ENCODE data around the gene AQP5.

Gene AQP5

DNA sequence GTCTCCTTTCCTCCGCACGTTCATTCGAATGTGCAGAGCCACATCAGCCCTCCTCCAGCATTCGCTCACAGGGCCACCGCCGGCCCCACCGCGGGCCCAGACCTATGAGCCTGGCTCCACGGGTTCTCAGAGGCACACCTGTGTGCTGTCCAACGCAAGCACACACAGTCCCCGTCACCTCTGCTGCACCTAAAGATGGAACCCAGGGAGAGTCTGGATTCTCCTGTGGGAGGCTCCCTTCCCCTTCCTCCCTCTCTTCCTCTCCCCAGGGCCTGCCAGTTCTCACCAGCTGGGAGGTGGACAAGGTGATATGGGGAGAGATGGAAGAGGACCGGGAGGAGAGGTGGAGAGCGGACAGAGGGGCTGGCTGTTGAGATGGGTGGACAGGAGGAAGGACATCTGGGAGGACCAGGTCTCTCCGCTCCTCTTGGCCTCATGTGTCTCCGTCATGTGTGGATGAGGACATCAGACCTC is 6.1 kb downstream of the AQP5 start:
- no peak for TF ChIP-seq ZBTB7A (IDR thresholded peaks at IDR 0.05; ENCODE audit: low read depth)
- TF ChIP-seq, protein P1, sequence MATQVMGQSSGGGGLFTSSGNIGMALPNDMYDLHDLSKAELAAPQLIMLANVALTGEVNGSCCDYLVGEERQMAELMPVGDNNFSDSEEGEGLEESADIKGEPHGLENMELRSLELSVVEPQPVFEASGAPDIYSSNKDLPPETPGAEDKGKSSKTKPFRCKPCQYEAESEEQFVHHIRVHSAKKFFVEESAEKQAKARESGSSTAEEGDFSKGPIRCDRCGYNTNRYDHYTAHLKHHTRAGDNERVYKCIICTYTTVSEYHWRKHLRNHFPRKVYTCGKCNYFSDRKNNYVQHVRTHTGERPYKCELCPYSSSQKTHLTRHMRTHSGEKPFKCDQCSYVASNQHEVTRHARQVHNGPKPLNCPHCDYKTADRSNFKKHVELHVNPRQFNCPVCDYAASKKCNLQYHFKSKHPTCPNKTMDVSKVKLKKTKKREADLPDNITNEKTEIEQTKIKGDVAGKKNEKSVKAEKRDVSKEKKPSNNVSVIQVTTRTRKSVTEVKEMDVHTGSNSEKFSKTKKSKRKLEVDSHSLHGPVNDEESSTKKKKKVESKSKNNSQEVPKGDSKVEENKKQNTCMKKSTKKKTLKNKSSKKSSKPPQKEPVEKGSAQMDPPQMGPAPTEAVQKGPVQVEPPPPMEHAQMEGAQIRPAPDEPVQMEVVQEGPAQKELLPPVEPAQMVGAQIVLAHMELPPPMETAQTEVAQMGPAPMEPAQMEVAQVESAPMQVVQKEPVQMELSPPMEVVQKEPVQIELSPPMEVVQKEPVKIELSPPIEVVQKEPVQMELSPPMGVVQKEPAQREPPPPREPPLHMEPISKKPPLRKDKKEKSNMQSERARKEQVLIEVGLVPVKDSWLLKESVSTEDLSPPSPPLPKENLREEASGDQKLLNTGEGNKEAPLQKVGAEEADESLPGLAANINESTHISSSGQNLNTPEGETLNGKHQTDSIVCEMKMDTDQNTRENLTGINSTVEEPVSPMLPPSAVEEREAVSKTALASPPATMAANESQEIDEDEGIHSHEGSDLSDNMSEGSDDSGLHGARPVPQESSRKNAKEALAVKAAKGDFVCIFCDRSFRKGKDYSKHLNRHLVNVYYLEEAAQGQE (IDR thresholded peaks at IDR 0.05; ENCODE audit: low read depth): no peak
- TF ChIP-seq YY1 (IDR thresholded peaks at IDR 0.05; ENCODE audit: low read depth): no peak
- no peak for TF ChIP-seq NFIC (IDR thresholded peaks at IDR 0.05)

DNA sequence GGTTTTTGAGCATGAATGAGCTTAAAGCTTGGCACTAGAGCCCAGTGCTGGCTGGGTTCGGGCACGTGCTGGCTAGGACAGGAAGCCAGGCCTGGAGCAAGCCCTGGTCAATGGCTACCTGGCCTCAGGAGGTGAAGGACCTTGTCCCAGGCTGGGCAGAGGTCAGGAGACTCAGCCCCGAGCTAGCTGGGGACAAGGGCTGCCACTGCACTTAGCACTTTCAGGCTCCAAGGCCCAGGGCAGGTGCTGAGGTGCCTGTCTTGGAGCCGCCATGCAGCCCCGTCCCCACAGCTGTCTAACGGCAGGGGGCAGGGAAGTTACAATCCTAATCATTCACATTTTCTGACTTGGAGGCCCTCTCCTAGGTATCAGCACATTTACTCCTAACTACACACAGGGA is 6.8 kb downstream of the AQP5 start:
- TF ChIP-seq, protein P1 (IDR thresholded peaks at IDR 0.05; ENCODE audit: low read depth): no peak
- no peak for TF ChIP-seq CREB1 (IDR thresholded peaks at IDR 0.05; ENCODE audit: low read depth)
- TF ChIP-seq NFIC (IDR thresholded peaks at IDR 0.05): no peak
- no peak for TF ChIP-seq TCF12 (IDR thresholded peaks at IDR 0.05; ENCODE audit: low read depth)
- no peak for TF ChIP-seq EGR1 (IDR thresholded peaks at IDR 0.05)
- TF ChIP-seq EP300 (IDR thresholded peaks at IDR 0.05; ENCODE audit: borderline replicate concordance): no peak

DNA sequence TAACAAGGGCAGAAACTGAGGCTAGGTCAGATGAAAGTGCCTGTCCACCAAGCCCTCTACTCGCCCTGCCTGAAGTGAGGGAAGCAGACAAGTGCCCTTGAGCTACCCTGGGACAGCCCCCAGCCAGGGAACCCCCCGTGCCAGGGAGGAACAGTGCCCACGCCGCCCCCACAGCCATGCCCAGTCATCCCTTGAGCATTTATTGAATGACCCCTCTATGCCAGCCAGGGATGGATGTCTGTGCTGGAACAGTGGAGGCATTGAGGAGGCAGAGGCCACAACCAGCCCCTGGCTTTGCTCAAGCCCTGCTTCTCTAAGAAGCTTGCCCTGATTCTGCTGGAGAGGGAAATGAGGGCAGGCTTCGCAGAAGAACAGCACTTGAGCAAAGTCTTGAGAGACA is 7.4 kb downstream of the AQP5 start:
- TF ChIP-seq, protein P1 (IDR thresholded peaks at IDR 0.05; ENCODE audit: low read depth): no peak
- TF ChIP-seq ZBTB7A (IDR thresholded peaks at IDR 0.05; ENCODE audit: low read depth) (no peak), EP300 (IDR thresholded peaks at IDR 0.05; ENCODE audit: borderline replicate concordance) (no peak), FOXM1 (IDR thresholded peaks at IDR 0.05; ENCODE audit: borderline replicate concordance, low read depth) (no peak), TCF12 (IDR thresholded peaks at IDR 0.05; ENCODE audit: low read depth) (no peak), YY1 (IDR thresholded peaks at IDR 0.05; ENCODE audit: low read depth) (no peak), RAD21 (IDR thresholded peaks at IDR 0.05; ENCODE audit: low read depth) (no peak), EGR1 (IDR thresholded peaks at IDR 0.05) (no peak), CREB1 (IDR thresholded peaks at IDR 0.05; ENCODE audit: low read depth) (no peak), CEBPB (IDR thresholded peaks at IDR 0.05) (no peak), TEAD4 (IDR thresholded peaks at IDR 0.05) (no peak), NFIC (IDR thresholded peaks at IDR 0.05) (no peak), TAF1 (IDR thresholded peaks at IDR 0.05; ENCODE audit: low read depth) (no peak)
- TF ChIP-seq, protein P2, sequence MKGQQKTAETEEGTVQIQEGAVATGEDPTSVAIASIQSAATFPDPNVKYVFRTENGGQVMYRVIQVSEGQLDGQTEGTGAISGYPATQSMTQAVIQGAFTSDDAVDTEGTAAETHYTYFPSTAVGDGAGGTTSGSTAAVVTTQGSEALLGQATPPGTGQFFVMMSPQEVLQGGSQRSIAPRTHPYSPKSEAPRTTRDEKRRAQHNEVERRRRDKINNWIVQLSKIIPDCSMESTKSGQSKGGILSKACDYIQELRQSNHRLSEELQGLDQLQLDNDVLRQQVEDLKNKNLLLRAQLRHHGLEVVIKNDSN (IDR thresholded peaks at IDR 0.05): no peak
- TF ChIP-seq, protein P3, sequence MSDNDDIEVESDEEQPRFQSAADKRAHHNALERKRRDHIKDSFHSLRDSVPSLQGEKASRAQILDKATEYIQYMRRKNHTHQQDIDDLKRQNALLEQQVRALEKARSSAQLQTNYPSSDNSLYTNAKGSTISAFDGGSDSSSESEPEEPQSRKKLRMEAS (IDR thresholded peaks at IDR 0.05): no peak

DNA sequence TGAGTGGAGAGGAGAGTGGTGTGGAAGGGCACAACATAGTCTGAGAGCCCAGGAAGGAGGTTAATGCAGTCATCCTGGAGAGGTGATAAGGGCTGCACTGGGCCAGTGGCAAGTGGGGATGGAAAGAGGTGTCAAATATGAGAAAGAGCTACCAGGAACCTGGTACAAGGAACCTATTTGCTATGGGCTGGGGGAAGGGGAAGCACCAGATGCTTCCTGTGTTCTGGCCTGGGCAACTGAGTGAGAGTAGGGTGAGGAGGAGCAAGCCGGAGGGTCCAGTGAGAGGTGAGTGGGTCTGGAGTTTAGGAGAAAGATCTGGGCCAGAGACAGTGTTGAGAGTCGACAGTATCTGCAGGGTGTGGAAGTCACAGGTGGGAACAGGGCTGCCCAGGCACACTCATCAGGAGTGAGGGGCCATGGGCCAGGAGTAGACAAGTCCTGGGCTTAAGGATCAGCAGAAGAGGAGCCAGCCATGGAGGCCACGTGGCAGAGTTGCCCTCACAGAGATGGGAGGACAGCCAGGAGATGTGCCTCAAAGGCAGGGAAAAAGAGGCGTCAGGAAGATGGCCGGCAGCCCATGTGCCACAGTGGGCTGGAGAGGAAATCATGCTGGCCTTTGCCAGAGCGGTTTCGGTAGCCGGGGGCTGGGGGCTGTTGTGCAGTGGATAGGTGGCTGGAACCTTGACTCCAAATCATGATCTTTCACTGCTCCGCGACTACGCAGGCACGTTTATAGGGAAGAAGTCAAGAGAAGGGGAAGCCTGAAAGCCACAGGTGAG is 8.2 kb downstream of the AQP5 start:
- TF ChIP-seq NFIC (IDR thresholded peaks at IDR 0.05) (no peak), TEAD4 (IDR thresholded peaks at IDR 0.05) (no peak), TCF12 (IDR thresholded peaks at IDR 0.05; ENCODE audit: low read depth) (no peak), CREB1 (IDR thresholded peaks at IDR 0.05; ENCODE audit: low read depth) (no peak), ZBTB7A (IDR thresholded peaks at IDR 0.05; ENCODE audit: low read depth) (no peak), CEBPB (IDR thresholded peaks at IDR 0.05) (no peak), EGR1 (IDR thresholded peaks at IDR 0.05) (no peak), EP300 (IDR thresholded peaks at IDR 0.05; ENCODE audit: borderline replicate concordance) (no peak), FOXM1 (IDR thresholded peaks at IDR 0.05; ENCODE audit: borderline replicate concordance, low read depth) (no peak), YY1 (IDR thresholded peaks at IDR 0.05; ENCODE audit: low read depth) (no peak), TAF1 (IDR thresholded peaks at IDR 0.05; ENCODE audit: low read depth) (no peak), RAD21 (IDR thresholded peaks at IDR 0.05; ENCODE audit: low read depth) (no peak)
- TF ChIP-seq, protein P1 (IDR thresholded peaks at IDR 0.05; ENCODE audit: low read depth): no peak
- TF ChIP-seq, protein P3 (IDR thresholded peaks at IDR 0.05): no peak
- TF ChIP-seq, protein P2 (IDR thresholded peaks at IDR 0.05): no peak

All from Ishikawa (cell line).